GOT3 (cell line): Measurements from ENCODE around the gene NPIPB6.
"Not testable (repeated sequence)": the region's sequence is repeated elsewhere in the genome, so short reads cannot be mapped to it uniquely, and the experiment has no call there.

Experiments used
- DNase-seq: peaks from one replicate; lab custom pipeline; 2025; ENCODE audit warnings: mixed read lengths; lab: John Stamatoyannopoulos, UW

The NPIPB6 gene

DNA sequence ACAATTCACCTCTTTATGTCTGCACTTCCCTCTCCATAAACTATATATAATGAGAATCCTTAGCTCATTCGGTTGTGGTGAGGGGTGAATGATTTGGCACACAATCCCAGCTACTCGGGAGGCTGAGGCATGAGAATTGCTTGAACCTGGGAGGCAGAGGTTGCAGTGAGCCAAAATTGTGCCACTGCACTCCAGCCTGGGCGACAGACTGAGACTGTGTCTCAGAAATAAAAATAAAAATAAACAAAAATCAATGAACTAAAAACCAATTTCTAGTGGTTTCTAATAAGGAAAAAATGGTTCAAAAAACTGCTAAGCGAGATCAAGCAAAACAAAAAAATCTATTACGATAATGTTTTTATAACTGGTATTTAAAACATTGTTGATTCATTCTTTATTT lies at the start of gene NPIPB6:
Gene NPIPB6, minus strand, starts transcription at position 101 of the 400 bp plus-strand sequence. CDS start 686 bp downstream, outside the sequence.
- not testable (repeated sequence) for DNase-seq

DNA sequence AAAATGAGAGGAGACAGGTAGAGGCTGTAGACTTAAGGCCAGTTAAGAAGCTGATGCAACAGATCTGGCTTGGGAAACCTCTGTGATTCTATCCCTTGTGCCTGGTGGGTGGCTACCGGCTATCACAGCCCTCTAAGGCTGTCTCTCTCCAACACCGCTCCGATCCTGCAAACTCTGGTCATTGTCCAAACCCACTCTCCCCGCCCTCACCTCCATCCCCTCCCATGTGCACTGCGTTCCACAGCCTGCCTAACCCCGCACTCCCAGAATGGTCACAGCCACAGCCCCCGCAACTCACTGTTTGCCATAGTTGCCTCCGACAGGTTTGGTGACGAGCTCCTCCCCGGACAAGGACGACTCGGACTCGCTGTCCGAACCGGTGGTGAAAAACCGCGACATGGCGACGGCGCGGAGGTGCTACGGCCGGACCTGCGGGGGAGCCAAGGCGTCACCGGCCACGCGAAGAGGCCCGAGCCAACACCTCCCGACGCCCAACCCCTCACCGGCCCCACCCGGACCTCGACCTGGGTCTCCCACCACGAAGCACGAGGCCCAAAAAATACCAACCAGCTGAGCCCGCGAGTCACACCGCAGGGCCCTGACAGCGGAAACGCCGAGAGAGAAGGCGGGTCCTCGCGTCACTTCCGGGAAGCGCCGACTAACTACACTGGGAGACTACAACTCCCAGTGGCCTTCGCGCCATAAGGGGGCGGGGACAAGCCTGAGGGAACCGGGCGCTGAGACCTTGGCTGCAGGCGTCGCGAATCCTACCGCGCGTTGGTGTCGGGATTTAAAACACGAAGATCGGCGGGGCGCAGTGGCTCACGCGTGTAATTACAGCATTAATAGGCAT lies 40.1 kb upstream of the NPIPB6 start, which contains the start of gene EIF3CL:
Gene EIF3CL, minus strand, starts transcription at position 622 of the 853 bp plus-strand sequence. Its CDS starts 223 bp downstream, at position 399.
- DNase-seq = not testable (repeated sequence)

DNA sequence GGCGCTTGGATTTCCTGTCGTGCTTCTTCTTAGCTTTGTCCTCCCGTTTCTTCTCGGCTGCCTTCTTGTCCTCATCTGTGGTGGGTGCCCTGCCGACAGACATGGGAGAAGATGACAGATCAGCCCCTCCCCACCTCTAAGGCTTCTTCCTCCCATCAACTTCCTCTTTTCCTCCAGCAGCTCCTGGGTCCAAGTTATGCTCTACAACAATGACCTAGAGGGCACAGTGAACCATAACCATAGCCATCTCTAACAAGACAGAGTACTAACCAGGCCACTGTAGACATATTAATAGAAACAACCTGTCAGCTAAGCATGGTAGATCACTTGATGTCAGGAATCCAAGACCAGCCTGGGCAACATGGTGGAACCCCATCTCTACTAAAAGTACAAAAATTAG lies 28.7 kb upstream of the NPIPB6 start:
- not testable (repeated sequence) for DNase-seq

DNA sequence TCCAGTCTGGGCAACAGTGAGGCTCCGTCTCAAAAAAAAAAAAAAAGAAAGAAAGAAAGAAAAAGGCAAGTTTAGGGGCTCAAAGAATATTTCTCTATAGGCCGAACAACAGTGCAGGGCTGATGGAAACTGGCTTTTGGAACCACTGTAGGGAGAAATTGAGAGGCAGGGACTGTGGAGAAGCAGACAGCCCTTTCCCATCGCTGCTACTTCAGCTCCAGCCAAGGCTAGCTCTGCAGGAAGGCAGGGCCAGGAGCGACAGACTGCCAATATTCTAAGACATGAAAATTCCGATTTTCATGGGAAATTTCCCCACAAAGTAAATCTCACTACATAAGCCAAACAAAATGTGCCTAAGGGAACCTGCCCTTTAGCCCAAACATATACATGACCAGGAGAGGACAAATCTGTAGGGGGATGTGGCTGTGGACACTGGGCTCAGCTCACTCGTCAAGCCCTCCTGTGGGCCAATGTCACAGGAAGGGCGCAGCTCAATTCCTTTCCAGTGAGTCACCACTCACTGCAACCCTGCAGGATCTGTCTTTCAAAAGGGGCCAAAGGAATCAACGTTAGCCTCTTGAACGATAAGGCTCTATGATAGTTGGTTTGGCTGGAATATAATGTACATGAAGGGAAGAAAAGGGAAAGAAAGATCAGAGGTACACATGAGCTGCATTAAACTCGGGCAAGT lies 19.0 kb upstream of the NPIPB6 start:
- not testable (repeated sequence) for DNase-seq

DNA sequence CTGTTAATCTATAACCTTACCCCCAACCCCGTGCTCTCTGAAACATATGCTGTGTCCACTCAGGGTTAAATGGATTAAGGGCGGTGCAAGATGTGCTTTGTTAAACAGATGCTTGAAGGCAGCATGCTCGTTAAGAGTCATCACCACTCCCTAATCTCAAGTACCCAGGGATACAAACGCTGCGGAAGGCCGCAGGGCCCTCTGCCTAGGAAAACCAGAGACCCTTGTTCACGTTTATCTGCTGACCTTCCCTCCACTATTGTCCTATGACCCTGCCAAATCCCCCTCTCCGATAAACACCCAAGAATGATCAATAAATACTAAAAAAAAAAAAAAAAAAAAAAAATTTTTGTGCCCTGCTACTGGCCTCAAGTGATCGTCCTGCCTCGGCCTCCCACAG lies 14.5 kb upstream of the NPIPB6 start:
- DNase-seq = not testable (repeated sequence)

DNA sequence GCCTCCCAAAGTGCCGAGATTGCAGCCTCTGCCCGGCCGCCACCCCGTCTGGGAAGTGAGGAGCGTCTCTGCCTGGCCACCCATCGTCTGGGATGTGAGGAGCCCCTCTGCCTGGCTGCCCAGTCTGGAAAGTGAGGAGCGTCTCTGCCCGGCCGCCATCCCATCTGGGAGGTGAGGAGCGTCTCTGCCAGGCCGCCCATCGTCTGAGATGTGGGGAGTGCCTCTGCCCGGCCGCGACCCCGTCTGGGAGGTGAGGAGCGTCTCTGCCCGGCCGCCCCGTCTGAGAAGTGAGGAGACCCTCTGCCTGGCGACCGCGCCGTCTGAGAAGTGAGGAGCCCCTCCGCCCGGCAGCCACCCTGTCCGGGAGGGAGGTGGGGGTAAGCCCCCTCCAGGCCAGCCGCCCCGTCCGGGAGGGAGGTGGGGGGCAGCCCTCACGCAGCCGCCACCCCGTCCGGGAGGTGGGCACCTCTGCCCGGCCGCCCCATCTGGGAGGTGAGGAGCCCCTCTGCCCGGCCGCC lies 13.9 kb upstream of the NPIPB6 start:
- DNase-seq = not testable (repeated sequence)

DNA sequence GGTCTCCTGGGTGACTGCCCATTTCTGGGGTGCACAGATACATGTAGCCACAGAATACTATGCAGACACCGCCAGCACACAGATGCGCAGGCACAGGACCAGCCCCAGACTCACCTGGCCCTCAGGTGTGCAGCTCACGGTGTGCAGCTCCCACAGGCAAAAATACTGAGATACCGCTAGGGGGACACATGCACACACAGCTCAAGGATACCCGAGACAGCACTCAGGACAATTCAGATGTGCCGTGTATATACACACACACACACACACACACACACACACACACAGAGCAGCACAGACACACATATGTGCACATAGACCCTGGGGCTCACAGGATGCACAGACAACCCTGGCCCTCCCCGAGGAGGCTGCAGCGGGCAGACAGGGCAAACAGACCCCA lies 11.8 kb upstream of the NPIPB6 start:
- not testable (repeated sequence) for DNase-seq

DNA sequence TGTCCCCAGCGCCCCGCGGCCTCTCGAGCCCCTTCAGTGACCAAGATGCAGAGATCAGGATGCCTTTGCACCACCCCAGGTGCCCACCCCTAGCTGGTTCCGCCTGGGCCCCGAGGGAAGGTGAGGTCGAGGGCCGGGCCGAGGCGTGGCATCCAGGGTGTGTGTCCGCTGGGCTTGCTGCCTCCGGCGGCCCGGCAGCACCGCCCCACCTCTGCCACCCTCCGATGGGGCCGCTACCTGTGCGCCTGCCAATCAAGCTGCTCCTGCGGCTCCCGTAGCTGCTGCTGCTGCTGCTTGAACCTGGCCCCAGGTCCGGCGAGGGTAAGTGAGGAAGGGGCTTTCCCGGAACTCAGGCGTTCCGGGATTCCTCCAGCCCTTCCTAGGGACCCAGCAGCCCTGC lies 11.0 kb upstream of the NPIPB6 start:
- DNase-seq = not testable (repeated sequence)

DNA sequence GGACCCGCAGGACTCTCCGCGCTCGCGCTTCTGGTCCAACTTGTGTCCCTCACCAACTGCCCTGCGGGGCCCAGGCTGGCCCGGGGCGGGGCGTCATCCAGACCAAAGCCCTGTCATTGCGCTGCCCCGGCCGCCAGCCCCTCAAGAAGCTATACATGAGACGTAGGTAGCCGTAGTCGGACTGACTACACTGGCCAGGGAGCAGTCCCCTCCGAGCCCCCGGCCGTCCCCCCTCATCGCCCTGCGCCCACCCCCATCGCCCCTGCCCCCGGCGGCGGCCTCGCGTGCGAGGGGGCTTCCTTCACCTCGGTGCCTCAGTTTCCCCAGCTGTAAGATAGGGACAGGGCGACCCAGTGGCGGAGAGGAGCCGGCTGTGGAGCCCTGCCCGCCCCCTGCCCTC lies 4.6 kb upstream of the NPIPB6 start:
- DNase-seq = not testable (repeated sequence)

DNA sequence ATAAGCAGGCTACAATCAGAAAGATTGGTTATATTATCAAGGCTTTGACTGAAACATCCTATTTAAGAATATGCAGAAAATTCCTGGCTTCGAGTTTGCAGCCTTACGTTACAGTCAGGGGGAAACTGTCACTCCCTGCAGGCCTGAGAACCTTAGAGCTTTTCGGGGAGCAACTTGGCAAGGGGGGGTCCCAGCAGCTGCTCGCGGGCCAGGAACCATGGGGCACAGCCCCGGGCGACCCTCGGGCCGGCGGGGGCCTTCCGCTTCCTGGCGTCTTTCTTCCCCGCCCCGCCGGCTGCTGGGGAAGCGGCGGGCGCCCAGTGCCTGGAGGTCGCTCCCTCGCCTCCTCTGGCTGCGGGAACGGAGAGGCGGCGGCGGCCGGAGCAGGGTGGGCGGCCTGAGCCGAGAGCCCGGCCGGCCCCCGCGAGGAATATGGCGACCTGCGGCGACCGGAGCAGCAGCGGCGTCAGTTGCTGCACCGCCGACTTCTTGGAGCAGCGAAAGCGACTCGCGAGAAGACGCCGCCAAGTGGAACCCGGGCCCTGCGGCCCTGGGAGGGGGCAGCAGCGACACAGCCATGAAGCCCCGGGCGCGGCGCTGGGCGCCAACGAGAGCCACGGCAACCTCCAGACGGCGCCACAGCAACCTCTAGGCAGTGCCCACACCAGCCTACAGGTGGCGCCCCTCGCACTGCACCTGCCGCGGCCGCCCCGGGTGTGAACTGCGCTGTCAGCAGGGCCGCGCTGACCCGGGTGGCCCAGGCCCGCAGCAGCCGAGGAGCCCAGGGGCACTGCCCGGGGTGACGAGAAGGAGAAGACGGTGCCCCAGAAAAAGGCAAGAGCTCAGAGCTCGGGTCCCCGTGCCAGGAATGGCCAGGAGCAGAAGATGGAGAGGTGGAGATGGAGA lies 1.2 kb upstream of the NPIPB6 start:
- DNase-seq = not testable (repeated sequence)

DNA sequence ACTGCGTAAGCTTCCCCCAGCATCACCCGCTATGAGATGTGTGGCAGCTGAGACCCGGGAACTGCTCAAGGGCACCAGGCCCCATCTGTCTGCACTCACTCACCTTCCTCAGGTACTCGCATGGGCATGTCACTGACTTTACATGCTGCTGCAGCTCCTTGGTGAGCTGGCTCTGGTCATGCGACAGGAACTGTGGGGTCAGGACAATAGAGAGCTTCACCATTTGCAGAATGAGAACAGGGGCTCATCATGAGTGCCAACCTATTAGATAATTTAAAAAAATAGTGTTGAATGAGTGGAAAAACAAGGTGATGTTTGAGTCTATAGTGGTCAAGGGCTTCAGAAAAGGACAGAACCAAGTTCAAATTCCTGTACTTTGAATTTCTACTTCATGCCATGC lies 708 bp downstream of the NPIPB6 start:
- DNase-seq = not testable (repeated sequence)

DNA sequence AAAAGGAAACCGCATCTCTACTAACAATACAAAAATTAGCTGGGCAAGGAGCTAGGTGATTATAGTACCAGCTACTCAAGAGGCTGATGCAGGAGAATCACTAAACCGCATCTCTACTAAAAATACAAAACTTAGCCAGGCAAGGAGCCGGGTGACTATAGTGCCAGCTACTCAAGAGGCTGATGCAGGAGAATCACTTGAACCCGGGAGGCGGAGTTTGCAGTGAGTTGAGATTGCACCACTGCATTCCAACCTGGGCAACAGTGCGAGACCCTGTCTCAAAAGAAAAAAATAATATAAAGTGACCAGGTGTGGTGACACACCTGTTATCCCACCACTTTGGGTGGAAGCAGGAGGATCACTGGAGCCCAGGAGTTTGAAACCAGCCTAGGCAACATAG lies 25.1 kb downstream of the NPIPB6 start:
- DNase-seq = not testable (repeated sequence)

DNA sequence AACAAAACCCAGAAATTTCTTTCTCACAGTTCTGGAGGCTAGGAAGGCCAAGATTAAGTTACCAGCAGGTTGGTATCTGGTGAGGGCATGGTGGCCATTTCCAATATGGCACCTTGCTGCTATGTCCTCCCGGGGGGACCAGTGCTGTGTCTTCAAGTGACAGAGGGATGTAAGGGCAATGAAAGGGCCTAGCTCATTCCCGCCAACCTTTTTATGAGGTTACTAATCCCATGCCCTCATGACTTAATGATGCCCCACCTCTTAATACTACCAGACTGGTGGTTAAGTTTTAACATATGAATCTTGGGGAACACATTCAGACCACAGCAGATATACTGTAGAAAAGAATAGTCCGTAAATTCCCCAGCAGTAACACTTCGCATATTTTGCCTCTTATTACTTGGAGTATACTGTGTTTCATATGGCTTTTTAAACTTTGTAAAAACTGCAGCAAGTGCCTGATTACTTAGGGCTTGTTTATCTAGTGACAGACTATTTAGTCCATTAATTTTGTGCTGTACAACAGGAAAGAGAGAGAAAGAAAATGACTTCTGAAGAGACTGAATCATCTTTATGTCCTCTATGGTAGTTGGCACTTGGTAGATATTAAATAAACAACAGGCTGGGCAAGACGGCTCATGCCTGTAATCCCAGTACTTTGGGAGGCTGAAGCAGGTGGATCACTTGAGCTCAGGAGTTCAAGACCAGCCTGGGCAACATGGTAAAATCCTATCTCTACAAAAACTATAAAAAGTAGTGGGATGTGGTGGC lies 26.2 kb downstream of the NPIPB6 start:
- not testable (repeated sequence) for DNase-seq

DNA sequence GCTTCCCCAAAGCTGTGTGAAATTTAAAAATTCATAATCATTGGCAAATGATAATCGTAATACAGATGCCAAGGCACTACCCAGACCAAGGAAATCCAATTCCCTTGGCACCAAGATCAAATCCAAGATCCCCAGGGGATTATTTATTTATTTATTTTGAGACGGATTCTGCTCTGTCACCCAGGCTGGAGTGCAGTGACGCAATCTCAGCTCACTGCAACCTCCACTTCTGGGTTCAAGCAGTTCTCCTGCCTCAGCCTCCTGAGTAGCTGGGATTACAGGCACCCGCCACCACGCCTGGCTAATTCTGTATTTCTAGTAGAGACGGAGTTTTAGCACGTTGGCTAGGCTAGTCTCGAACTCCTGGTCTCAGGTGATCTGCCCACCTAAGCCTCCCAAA lies 27.6 kb downstream of the NPIPB6 start:
- not testable (repeated sequence) for DNase-seq

DNA sequence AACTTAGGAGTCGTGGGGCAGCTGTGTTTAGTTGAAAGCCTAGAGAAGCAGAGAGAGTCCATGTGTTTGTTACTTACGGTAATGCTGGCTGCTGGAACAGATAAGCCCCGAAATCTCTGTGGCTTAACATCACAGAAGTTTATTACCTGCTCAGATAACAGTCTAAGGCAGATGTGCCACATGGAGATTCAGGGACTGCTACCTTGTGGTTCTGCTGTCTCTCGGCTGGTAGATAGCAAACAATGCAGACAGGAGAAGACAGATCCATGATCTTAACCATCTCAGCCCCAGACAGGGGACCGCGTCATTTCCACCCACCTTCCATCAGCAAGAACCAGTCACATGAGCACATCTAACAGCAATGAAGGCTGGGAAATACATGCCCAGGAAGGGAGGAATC lies 30.7 kb downstream of the NPIPB6 start:
- DNase-seq = not testable (repeated sequence)

DNA sequence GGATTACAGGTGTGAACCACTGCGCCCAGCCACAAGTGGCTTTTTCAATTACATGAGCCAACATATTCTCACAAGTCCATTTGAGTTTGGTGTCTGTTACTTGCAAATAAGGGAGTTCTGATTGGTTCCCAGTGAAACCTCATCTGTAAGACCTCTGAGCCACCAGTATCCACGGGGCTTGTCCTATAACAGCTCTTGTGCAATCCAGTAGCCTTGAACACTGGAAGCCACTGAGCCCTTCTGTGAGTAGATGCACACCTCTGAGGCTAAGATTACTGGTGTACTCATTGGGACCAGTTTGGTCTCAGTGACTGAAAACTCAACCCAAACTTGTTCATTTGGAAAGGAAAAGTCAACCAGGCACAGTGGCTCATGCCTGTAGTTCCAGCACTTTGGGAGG lies 32.3 kb downstream of the NPIPB6 start:
- not testable (repeated sequence) for DNase-seq

DNA sequence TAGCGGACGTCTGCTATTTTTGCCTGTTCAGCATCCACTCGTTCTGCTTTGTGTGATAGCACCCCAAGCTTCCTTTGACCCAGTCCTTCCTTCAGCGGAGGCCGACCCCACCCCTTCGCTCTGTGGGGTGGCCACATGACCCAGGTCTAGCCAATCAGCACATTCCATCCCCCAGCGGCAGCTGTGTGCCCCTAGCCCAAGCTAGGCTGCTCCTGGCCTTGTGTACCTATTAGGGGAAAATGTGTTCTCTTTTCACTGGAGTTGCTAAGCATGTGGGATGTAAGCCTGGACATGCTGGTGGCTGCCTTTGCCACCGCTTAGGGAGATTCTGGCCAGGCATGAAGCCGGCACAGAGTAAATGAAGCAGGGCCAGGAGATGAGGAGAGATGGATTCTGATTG lies 33.1 kb downstream of the NPIPB6 start:
- not testable (repeated sequence) for DNase-seq

DNA sequence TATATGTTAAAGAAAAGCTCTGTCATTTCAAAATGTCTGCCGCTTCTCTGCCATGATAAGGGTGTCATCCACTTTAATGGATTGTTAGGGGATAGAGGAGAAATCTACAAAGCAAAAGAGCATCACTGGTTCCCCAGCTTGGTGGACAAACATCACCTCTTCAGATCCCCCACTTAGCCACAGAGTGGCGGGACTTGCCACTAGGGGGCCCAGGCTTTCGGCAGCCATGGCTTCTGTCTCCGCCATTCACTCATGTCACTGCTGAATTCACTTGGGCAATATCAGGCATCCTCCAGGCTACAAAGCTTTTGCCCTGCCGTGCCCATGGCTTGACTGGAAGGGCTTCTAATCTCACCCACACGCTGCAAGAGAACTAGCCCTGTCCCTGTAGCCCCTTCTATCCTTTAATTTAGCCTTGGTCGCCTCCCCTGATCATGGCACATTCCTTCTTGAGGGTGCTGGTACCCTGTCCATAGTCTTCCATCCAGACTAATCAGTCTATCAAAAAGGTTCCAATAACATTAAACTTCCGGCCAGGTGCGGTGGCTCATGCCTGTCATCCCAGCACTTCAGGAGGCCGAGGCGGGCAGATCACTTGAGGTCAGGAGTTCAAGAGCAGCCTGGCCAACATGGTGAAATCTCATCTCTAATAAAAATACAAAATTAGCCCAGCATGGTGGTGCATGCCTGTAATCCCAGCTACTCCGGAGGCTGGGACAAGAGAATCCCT lies 36.3 kb downstream of the NPIPB6 start:
- no peak for DNase-seq

DNA sequence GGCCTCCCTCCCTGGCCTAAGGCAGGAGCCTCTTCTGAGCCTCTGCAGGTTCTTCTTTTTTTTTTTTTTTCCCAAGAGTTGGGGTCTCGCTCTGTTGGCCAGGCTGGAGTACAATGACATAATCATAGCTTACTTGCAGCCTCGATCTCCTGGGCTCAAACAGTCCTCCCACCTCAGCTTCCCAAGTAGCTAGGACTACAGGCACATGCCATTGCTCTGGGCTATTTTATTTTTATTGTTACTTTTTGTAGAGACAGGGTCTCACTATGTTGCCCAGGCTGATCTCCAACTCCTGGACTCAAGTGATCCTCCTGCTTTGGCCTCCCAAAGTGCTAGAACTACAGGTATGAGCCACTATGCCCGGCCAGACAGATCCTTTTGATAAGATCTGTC lies 38.4 kb downstream of the NPIPB6 start:
- DNase-seq = no peak

DNA sequence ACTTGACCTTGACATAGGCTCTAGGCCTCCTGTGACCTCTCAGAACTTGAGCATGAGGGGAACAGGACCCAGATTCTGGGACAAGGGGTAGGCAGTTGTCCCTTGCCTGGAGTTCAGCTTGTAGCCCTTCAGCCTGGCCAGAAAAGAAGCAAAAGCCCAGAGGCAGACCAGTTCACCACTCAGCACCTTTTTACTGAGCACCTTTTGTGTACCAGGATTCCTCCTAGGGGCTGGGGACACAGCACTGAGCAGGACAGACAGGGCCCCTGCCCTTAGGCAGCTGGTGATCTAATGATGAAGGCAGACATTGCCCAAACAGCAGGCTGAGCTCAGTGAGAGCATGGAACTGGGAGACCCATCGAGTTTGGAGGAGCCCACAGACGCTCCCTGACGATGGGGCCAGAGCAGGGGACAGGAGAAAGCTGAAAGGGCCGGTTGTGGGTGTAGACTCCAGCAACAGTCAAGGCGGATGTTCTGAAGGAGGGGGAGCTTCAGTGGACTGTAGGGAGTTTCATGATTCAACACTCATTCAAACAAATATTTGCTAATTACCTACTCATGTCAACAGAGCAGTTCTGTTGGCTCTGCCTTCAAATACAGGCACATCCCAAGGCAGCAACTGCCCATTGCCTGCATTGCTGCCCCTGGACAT lies 38.9 kb downstream of the NPIPB6 start:
- DNase-seq = no peak
